GM19025 (cell line): Measurements from ENCODE around the gene GLIS2.
A peak's percentile ranks its signal among the peaks of the same experiment; 100 is the strongest.

Experiments used
- ATAC-seq: cut with Tn5 transposase; IDR thresholded peaks from one replicate; pipeline ENCODE4 v1.9.1; 2021; ENCODE audit warnings: mild to moderate bottlenecking, low read depth, moderate library complexity; ENCODE audit not compliant: unreplicated experiment

GLIS2 gene

GRCh38 chr16:4347765-4348509 is 32.1 kb downstream of the GLIS2 start:
- no peak for ATAC-seq

GRCh38 chr16:4349332-4349731 is 33.5 kb downstream of the GLIS2 start:
- ATAC-seq: no peak

GRCh38 chr16:4350365-4350786 is 34.5 kb downstream of the GLIS2 start:
- no peak for ATAC-seq

GRCh38 chr16:4350787-4351659 is 35.2 kb downstream of the GLIS2 start, which contains the start of gene PAM16:
Gene PAM16 (minus strand): TSS chr16:4351321. CDS start chr16:4351234, 87 bp downstream.
- ATAC-seq: peak; percentile 91

GRCh38 chr16:4351880-4352279 is 36.0 kb downstream of the GLIS2 start:
- no peak for ATAC-seq

- no peak for ATAC-seq
These were observed 37.0 kb downstream of the GLIS2 start for GRCh38 chr16:4352843-4353242.

GRCh38 chr16:4353675-4354074 is 37.8 kb downstream of the GLIS2 start:
- no peak for ATAC-seq

GRCh38 chr16:4354512-4355409 is 38.9 kb downstream of the GLIS2 start:
- no peak for ATAC-seq

- no peak for ATAC-seq
These were observed 41.0 kb downstream of the GLIS2 start for GRCh38 chr16:4356820-4357219.

- no peak for ATAC-seq
These were observed 42.4 kb downstream of the GLIS2 start for GRCh38 chr16:4358236-4358635.

GRCh38 chr16:4358831-4359561 is 43.1 kb downstream of the GLIS2 start:
- ATAC-seq: no peak

- ATAC-seq: no peak
These were observed 44.0 kb downstream of the GLIS2 start for GRCh38 chr16:4359914-4360313.

GRCh38 chr16:4360538-4361021 is 44.7 kb downstream of the GLIS2 start:
- no peak for ATAC-seq

GRCh38 chr16:4361033-4361943 is 45.4 kb downstream of the GLIS2 start:
- ATAC-seq: no peak

- ATAC-seq: no peak
These were observed 46.1 kb downstream of the GLIS2 start for GRCh38 chr16:4361944-4362311.

- no peak for ATAC-seq
These were observed 46.7 kb downstream of the GLIS2 start for GRCh38 chr16:4362476-4363135.

GRCh38 chr16:4364196-4365013 is 48.5 kb downstream of the GLIS2 start:
- ATAC-seq: no peak
